Stimulated activated CD4-positive, alpha-beta T cell treated with anti-CD3 and anti-CD28 coated beads, Interleukin-12 subunit alpha, Interleukin-12 subunit beta, amount 100 ng/mL, for 24 hours (primary cell): ENCODE results near the gene ZMYND8.
"Not testable (repeated sequence)": the region's sequence is repeated elsewhere in the genome, so short reads cannot be mapped to it uniquely, and the experiment has no call there.

Experiments
- DNase-seq, 2 experiments: peaks; one replicate each; pipeline ENCODE4 v3.0.0-alpha.2; 2020; ENCODE audit warnings: low read depth in 2 of 2

Gene ZMYND8

DNA sequence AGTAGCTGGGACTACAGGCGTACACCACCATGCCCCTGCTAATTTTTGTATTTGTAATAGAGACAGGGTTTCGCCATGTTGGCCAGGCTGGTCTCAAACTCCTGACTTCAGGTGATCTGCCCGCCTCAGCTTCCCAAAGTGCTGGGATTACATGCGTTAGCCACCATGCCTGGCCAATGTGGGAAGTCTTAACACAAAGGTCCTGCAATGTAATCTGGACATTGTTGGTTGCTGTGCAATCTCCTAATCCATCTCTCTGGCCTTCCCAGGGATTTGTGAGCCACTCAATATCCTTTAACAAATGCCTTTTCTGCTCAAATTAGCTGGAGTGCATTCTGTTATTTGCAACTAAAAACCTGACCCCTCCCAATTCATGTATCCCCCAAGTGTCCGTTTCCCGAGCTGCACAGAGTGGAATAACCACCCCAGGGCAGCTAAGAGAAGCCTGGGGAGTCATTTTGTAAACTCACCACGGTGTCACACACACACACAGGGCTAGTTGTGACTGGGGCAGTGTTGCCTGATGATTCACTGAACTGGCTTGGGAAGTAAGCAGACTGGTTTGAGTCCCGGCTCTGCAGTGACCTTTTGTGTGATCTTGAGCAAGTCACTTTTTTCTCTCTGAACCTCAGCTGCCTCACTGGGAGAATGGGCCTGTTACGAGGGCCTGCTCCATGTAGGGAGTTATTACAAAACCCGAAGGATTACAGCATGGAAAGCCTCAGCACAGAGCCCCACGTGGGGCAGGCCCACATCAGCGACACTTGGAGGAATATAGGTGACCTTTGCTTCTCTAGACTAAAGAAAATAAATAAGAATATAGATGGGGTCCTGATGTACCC, 152.3 kb downstream of the ZMYND8 start:
- DNase-seq, result no peak

DNA sequence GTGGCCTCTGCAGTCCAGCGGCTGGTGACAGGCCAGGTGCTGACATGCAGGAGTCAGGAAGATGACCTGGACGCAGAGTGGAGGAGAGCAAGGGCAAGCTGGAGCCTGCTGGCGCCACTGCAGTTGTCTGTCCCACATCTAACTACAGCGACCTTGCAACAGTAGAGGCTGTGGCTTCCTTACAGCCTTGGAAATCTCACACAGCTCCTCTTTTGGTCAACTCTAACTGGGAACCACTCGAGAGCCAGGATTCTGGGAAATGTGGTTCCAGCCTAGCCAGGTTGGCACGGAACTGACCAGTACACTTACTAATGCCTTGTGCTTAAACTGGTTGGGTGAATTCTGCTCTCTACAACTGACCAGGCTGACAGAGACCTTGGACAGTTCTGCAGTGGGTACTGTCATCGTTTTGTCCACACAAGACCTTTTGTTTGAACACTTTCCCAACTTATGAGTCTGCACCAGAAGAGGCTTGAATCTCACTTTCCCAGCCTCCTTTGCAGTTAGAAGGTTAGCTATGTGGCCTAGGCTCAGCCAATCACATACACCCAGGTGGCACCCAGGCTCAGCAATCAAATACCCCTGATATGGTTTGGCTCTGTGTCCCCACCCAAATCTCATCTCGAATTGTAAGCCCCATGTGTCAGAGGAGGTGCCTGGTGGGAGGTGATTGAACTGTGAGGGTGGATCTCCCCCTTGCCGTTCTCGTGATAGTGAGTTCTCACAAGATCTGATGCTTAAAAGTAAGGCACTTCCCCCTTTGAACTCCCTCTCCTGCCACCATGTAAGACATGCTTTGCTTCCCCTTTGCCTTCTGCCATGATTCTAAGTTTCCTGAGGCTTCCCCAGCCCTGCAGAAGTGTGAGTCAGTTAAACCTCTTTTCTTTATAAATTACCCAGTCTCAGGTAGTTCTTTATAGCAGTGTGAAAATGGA, 153.5 kb downstream of the ZMYND8 start:
- DNase-seq, result no peak

DNA sequence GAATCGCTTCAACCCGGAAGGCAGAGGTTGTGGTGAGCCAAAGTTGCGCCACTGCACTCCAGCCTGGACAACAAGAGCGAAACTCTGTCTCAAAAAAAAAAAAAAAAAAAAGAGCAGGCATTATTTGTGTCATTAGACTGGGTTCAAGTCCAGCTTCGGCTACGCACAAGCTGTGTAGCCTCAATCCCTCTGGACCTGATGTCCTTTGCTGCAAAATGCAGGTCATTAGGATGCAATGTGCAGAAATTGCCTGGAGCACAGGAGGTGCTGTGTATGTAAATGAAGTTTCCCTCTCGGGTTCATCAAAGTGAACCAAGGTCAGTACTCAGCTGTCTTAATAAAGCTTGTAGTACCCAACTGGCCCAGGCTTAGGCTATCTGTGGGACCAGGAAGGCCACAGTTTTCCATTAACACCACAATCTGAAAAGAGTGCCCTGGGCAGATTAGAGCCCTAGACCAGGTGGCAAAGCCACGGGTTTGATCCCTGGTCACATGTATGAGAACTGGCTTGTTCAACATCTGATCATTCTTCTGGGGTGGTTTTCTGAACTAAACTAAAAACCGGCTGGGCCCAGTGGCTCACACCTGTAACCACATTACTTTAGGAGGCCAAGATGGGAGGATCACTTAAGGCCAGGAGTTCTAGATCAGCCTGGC, 155.3 kb downstream of the ZMYND8 start:
- no peak for DNase-seq

DNA sequence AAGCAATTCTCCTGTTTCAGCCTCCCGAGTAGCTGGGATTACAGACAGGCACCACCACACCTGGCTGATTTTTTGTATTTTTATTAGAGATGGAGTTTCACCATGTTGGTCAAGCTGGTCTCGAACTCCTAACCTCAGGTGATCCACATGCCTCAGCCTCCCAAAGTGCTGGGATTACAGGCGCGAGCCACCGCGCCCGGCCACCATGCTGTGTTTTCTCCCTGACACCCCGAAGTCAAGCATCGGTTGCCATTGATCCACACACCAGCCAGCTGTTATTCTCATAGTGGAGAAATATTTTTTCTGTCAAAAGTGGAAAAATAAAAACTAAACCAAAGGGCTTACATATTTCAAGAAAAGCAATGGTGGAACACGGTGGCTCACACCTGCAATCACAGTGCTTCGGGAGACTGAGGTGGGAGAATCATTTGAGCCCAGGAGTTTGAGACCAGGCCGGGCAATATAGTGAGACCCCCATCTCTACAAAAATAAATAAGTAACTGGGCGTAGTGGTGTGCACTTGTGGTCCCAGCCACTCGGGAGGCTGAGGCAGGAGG, 157.4 kb downstream of the ZMYND8 start:
- DNase-seq, result no peak

DNA sequence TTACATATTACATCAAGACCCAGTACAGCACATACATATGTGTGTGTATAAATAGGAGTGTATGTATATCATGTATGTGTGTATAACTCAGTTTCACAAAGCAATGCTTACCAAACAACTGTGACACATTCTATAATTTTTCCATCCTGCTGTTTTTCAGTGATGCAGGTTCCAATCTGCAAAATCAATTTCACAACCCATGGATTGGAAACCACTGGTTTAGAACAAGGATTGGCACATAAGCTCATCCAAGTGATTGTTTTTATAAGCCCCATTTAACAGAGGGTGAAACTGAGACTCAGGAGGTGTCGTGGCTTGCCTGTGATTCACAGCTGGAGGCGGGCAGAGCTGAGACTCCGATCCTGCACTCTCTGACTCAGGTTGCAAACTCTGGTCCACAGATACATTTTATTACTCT, 158.2 kb downstream of the ZMYND8 start:
- peak; percentile 26 to 34 for DNase-seq

DNA sequence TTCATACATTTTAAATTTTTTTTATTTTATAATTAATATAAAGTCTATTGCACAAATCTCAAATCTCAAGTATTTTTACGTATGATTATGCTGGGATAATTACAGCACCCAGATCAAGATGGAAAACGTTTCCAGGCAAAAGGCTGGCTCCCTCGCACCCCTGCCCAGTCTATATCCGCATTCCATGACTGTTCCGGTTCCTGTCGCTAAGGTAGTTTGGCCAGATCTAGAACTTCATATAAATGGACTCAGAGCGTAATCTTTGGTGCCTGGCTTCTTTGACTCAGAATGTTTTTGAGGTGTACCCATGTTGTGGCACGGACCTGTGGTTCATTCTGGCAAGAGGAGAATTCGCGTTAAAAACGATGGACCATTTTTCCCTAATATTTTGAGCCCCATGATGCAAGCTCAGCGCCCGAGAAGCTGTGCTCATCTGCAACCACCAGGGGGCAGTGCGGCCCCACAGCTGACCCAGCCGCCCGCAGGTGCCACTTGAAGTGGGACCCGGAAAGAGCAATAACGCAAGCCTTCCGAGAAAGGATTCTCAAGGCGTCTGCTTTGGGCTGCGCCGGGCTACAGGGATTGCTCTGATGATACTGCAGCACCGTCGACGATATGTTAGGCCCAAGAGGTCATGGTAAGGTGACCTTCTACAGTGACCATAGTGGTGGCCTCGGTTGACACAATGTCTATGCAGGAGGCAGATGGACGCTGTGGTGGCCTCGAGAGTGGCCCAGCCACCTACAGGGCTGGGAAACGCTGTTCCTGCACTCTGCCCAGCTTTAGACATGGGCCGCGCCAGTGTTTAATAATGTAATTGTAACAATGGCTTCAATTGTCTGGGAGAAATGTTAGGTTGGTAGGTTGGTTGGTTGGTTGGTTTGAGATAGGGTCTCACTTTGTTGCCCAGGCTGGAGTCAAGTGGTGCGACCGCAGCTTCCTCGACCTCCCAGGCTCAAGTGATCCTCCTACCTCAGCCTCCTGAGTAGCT, 160.1 kb downstream of the ZMYND8 start:
- peak; percentile 49 to 78 for DNase-seq

DNA sequence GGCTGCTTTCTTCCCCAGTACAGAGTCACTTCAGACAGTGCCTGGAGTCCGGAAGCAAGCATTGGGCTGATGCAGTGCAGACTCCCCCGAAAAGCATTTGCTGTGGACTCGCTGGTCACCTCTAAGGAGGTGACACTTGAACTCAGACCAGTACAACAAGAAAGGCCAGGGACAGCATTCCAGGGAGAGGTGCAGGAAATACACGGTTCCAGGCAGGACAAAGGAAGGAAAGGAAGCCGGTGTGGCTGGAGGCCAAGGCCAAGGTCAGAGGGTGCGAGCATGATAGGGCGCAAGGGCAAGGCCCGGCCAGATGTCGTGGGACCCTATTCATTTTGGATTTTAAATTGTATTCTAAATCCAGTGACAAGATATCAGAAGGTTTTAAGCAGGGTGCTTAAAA, 160.9 kb downstream of the ZMYND8 start:
- no peak for DNase-seq

DNA sequence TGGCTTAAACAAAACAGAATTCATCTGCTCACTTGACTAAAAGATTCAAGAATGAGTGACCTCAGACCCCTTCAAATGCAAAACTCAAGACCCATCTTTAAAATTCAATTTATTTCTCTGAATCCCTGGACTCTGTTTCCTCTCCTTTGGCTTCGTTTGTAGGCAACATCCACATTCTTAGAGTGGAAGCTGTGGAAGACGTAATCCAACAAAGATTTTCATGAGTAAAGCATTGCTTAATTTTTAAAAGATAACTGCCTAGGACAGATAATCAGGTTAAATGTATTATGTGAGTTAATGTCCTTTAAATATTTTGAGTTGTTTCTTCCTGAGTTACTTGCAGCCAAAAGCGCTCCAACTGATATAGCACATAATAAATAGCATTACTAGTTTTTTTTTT, 164.5 kb downstream of the ZMYND8 start:
- DNase-seq, result no peak

DNA sequence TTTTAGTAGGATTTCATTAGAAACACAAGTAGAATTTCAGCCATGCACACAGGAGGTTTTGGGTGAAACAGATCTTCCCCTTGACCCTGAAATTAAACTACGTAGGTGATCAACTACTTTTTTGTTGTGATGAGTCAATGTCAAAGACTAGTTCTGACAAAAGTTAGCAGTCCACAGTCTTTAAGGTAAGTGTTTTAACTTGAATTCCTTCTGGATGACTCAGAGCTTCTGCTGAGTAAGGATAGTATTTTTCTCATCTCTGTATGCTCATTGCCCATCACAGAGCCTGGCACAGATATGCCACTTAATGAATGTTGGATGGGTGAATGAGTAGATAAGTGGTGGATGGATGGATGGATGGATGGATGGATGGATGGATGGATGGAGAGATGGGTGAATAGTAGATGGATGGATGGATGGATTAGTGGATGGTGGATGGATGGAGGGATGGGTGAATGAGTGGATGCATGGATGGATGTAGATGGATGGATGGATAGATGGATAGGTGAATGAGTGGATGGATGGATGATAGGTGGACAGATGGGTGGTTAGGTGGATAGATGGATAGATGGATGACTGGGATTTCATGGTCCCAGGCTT, 165.3 kb downstream of the ZMYND8 start:
- no peak for DNase-seq

DNA sequence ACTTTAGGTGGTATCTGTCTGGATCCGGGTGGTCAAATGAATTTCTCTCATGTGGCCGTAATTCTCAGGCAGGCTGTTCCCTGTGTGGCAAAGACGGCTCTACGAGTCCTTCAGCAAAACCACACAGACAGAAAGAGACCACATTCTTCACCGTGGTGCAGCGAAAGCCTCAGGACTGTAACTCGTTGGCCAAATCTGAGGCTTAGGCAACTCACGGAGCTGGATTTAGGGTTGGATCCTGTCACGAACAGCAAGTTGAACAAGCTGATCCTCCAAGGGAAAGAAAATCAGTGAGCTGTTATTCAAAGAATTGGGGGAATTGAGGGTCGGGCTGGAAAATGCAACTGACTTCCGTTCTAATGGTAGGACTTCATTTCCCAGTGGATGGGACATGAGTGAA, 167.4 kb downstream of the ZMYND8 start:
- DNase-seq, result no peak

DNA sequence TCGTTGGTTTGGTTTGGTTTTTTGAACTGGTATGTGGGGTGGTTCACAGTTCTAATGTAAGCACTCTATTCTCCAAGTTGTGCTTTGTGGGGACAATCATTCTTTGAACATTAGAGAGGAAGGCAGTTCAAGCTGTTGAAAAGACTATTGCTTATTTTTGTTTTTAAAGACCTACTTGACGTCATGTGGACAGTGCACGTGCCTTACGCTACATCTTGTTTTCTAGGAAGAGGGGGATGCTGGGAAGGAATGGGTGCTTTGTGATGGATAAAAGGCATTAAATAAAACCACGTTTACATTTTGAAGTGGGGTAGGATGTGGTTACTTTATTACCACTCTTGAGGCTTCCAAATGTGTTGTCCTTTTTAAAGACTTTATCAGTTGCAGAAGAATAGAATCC, 168.0 kb downstream of the ZMYND8 start:
- no peak for DNase-seq

DNA sequence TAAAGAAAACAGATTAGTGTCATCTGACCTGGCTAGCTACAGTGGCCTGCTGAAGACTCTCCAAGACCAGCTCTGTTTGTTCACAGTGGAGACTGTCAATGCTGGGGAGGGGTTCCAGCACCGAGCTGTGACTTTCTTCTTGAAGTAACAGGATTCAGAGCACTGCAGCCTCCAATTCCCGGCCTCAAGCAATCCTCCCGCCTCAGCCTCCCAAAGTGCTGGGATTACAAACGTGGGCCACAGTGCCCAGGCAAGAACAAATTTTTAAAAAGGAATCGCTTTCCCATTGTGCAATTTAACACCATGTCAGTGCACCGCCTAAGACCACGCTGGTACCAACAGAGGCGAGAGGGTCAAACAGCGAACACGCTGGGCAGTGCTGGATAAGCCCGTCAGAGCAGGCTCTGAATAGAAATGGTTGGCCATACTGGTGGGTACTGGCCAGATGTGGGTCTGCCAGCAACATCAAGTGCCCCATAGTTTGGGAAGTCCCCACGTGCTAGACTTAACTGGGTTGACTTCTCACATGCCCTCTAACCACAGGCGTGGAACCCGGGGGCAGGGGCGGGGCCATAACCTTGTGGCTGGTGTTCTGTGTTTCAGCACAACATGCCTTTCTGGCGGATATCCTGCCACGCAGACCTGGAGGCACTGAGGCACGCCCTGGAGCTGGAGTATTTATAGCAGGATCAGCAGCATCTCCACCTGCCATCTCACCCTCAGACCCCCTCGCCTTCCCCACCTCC, 168.9 kb downstream of the ZMYND8 start:
- no peak for DNase-seq

DNA sequence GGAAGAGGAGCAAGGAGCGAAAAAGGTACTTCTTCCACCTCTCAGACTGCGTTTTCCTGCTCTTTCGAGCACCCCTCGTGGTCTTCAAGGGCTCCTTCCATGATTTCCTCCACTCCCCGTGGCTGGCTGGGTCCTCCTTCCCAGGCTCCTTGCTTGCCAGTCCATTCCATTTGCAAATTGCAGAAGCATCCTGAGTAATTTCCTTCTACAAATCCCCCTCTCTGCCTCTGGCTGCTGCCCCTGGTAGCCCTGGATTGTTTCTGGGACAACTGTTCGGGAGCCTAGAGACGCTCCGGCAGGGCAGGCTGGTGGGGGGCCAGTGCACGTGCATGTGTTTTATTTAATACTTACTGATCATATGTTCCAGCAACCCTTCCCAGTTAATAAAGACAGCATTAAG, 173.1 kb downstream of the ZMYND8 start:
- no peak for DNase-seq

DNA sequence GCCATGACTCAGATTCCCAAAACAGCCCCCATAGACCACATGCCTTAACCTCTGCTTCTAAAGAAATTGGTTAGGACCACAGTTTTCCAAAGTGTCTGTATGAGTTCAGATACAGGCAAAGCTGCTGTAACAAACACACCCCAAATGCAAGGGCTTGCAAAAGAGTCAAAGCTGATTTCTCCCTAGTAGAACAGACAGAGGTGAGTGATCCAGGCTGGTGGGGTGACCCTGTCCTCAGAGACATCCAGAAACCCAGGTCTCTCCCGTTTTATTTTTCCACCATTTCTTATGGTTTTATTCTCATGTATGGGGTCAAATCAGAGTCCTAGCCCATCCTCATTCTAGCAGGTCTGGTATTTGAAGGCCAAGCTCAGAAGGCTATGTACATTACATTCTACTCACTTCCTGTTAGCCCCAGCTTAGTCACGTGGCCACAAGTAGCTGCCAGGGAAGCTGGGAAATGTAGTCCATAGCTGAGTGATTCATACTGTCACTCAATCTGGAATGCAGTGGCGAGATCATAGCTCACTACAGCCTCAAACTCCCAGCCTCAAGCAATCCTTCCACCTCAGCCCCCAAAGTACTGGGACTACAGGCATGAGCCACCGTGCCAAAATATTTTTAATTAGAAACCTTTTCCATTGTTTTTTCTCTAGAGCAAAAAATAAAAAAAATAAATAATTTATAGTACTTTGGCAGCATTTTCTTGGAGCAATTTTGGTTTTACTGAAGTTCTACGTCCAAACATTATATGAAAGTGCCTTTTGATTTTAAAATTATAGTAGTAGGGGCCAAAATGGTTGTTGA, 175.2 kb downstream of the ZMYND8 start:
- no peak for DNase-seq

DNA sequence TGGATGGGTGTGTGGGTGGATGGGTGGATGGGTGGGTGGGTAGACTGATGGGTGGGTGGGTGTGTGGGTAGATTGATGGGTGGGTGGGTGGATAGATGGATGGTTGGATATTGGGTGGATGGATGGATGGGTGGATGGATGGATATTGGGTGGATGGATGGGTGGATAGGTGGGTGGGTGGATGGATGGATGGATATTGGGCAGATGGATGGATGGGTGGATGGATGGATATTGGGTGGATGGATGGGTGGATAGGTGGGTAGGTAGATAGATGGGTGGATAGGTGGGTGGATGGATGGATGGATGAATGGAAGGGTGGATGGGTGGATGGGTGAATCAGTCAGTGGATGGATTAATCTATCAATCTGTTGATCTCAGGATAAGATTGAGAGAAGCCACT, 177.2 kb downstream of the ZMYND8 start:
- DNase-seq, result no peak

DNA sequence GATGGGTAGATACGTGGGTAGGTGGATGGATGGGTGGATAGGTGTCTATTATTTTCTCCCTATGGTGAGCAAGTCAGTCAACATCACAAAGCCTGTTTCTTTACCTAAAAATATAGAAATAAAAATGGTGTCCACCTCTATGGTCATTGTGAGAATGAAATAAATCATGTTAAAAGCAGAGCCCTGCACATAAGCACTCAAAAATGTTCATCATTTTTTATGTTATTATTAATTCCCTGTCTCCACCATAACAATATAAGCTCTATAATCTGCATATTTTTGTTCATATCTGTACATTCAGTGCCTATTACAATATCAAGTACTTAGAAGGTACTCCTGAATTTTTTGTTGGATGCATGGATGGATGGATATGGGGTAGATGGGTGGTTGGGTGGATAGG, 177.6 kb downstream of the ZMYND8 start:
- DNase-seq, result no peak

DNA sequence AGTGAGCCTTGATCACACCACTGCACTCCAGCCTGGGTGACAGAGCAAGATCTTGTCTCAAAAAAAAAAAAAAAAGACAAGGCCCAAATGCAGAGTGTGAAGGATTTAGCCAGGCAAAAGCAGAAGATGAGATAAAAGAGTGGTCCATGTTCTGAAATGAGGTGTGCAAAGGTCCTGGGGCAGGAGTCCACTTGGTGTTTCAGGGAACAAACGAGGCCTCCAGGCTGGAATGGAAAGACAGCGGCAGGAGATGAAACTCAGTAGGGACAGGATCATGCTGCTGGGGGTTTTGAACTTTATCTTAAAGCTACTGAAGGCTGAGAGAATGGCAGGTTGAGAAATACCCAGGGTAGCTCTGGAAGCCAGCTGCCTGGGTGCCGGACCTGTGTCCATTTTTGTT, 178.2 kb downstream of the ZMYND8 start:
- DNase-seq, result no peak

DNA sequence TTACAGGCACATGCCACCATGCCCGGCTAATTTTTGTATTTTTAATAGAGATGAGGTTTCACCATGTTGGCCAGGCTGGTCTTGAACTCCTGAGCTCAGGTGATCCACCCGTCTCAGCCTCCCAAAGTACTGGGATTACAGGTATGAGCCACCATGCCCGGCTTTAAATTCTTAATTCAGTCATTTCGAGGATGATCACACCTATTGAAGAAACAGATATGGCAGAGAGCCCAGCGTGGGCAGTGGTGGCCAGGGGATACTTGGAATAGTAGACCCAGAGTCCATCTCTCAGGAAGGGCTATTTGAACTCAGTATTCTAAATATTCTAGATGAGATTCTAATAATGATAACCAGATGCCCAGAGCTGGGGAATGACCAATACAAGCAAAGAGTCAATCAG, 180.3 kb downstream of the ZMYND8 start:
- DNase-seq, result not testable (repeated sequence)

DNA sequence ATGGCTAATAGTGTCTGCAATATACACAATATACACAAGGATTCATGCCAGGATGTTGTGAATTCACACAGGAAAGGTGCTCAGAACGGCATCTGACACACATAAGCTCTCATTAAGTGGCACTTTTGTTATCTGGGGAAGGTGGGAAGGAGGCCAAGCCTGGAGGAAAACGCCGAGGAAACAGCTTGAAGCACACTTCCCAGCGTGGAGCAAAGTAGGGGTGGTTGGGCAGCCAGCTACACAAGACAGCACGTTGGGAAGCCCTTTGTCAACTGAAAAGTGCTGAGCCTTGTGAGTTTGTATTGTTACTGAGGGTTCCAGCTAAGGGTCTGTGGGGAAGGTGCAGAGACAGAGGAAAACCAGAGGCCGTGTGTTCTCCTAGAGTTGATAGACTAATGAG, 181.0 kb downstream of the ZMYND8 start:
- DNase-seq, result no peak
